HCT116 (cell line): Measurements from ENCODE around the gene TMEM98. TPM values are rescaled to one million over a fixed set of nuclear protein-coding genes. Genes with fewer than 3 reads are reported as not detected.

Experiments used
- ATAC-seq: fragments of 200-7000 bp; cut with Tn5 transposase; 2 replicates; pipeline ENCODE4 v1.9.1; 2020; ENCODE audit warnings: mild to moderate bottlenecking, moderate library complexity
- BruUV-seq: library from RNA; stranded (reverse); fragments of 400-500 nt; replicated peaks from 2 replicates; lab custom pipeline; 2021; lab: Mats Ljungman, UMichigan
- CTCF ChIA-PET: fragments of 300-600 bp; sonication (Branson Sonifier 250); formaldehyde crosslinking; loops from one replicate; lab custom pipeline; 2021; ENCODE audit warnings: antibody characterized with exemption; lab: Charles Lee
- POLR2A ChIA-PET: fragments of 300-600, 350-600 bp; sonication (Branson Sonifier 250); formaldehyde crosslinking; loops from one replicate; lab custom pipeline; 2021; ENCODE audit warnings: antibody characterized with exemption; lab: Charles Lee
- RAD21 ChIA-PET, 2 experiments: fragments of 300-600 bp; sonication (Branson Sonifier 250); formaldehyde crosslinking; loops; one replicate each; lab custom pipeline; 2023; ENCODE audit warnings: low total read pairs in 2 of 2; ENCODE audit not compliant: uncharacterized antibody in 2 of 2, unreplicated experiment in 2 of 2, low non-redundant PET in 1 of 2; lab: Charles Lee
- DNase-seq: peaks from one replicate; pipeline ENCODE4 v3.0.0-alpha.2; 2010; ENCODE audit warnings: low read depth, low spot score
- H2AFZ ChIP-seq: fragments of 200-600 bp; shearing (Covaris generic), sonication (generic); 2 replicates; pipeline ENCODE4 v1.6.1; 2017; ENCODE audit warnings: low read depth, mixed run types, mixed read lengths, antibody characterized with exemption, low read length; ENCODE audit not compliant: poor library complexity, severe bottlenecking
- H3K27ac ChIP-seq: 2 replicates; pipeline ENCODE4 v1.5.1; 2012; ENCODE audit warnings: low read depth, low read length
- H3K27me3 ChIP-seq: fragments of 200-600 bp; sonication (generic); 2 replicates; pipeline ENCODE4 v1.6.1; 2016; ENCODE audit warnings: mixed run types, low read length, mixed read lengths; ENCODE audit not compliant: insufficient read depth
- H3K36me3 ChIP-seq, 2 experiments: fragments of 200-500 bp in 1 of 2; fragments of 200-600 bp in 1 of 2; sonication (Bioruptor generic) in 1 of 2; sonication (generic) in 1 of 2; 2 replicates each; pipeline versions ENCODE4 v1.5.1 to v1.6.1; 2014 to 2016; ENCODE audit warnings: low read length in 2 of 2, inconsistent platforms in 1 of 2, mixed read lengths in 1 of 2, mixed run types in 1 of 2; ENCODE audit not compliant: insufficient read depth in 2 of 2, control insufficient read depth in 1 of 2
- H3K4me1 ChIP-seq, 2 experiments: fragments of 200-600 bp in 1 of 2; sonication (generic) in 1 of 2; 2 replicates each; pipeline versions ENCODE4 v1.5.1 to v1.6.1; 2012 to 2017; ENCODE audit warnings: low read length in 2 of 2, inconsistent platforms in 1 of 2, mild to moderate bottlenecking in 1 of 2, mixed read lengths in 1 of 2, mixed run types in 1 of 2, moderate library complexity in 1 of 2; ENCODE audit not compliant: insufficient read depth in 2 of 2, control insufficient read depth in 1 of 2
- H3K4me2 ChIP-seq: fragments of 200-600 bp; sonication (generic); 2 replicates; pipeline ENCODE4 v1.6.1; 2017; ENCODE audit warnings: mixed run types, low read length, mixed read lengths
- H3K4me3 ChIP-seq, 2 experiments: fragments of 200-600 bp in 1 of 2; sonication (generic) in 1 of 2; replicated peaks in 1 of 2; 2 replicates each; pipeline ENCODE4 v1.5.1; 2011 to 2016; ENCODE audit warnings: low read length in 2 of 2, control low read depth in 1 of 2, low read depth in 1 of 2, mild to moderate bottlenecking in 1 of 2, mixed read lengths in 1 of 2, mixed run types in 1 of 2
- H3K79me2 ChIP-seq: fragments of 200-600 bp; sonication (generic); 2 replicates; pipeline ENCODE4 v1.6.1; 2017; ENCODE audit warnings: mild to moderate bottlenecking, mixed run types, low read length, moderate library complexity, mixed read lengths; ENCODE audit not compliant: insufficient read depth
- H3K9ac ChIP-seq: fragments of 200-600 bp; sonication (generic); 2 replicates; pipeline ENCODE4 v1.6.1; 2016; ENCODE audit warnings: low read length, mixed read lengths
- H3K9me2 ChIP-seq: fragments of 200-600 bp; sonication (generic), shearing (Covaris generic); 2 replicates; pipeline ENCODE4 v1.6.1; 2017; ENCODE audit warnings: mixed run types, mild to moderate bottlenecking, moderate library complexity; ENCODE audit not compliant: insufficient read depth
- H3K9me3 ChIP-seq, 2 experiments: fragments of 200-500 bp in 1 of 2; fragments of 200-600 bp in 1 of 2; sonication (Bioruptor generic) in 1 of 2; sonication (generic) in 1 of 2; 2 replicates each; pipeline ENCODE4 v1.6.1; 2014 to 2017; ENCODE audit warnings: low read length in 2 of 2, mixed read lengths in 2 of 2, inconsistent platforms in 1 of 2, low read depth in 1 of 2, mild to moderate bottlenecking in 1 of 2, mixed run types in 1 of 2, moderate library complexity in 1 of 2; ENCODE audit not compliant: control insufficient read depth in 1 of 2, insufficient read depth in 1 of 2
- H4K20me1 ChIP-seq: fragments of 200-600 bp; sonication (generic), shearing (Covaris generic); 2 replicates; pipeline ENCODE4 v1.6.1; 2017; ENCODE audit warnings: mixed run types, mild to moderate bottlenecking, moderate library complexity; ENCODE audit not compliant: insufficient read depth
- EGR1 ChIP-seq: IDR thresholded peaks from 2 replicates; pipeline ENCODE4 v1.6.1; 2012; ENCODE audit warnings: low read depth
- JUND ChIP-seq: IDR thresholded peaks from 2 replicates; pipeline ENCODE4 v1.6.1; 2012
- SIN3A ChIP-seq: IDR thresholded peaks from 2 replicates; pipeline ENCODE4 v1.6.1; 2012; ENCODE audit warnings: low read depth
- ZFX ChIP-seq: fragments of 450-650 bp; IDR thresholded peaks from 2 replicates; pipeline ENCODE4 v1.6.1; 2017
- ZNF274 ChIP-seq: fragments of 200-500 bp; sonication (Bioruptor generic); IDR thresholded peaks from 2 replicates; pipeline ENCODE4 v1.6.1; 2014; ENCODE audit warnings: mild to moderate bottlenecking, low read depth, low read length, inconsistent platforms
- intact Hi-C: fragments of 100-400 bp; cut with micrococcal nuclease; formaldehyde crosslinking; loops from 2 replicates; pipeline ENCODE4 v1.10.0; 2022
- total RNA-seq: library from RNA; stranded (reverse); gene quantifications from one replicate; pipeline ENCODE4 v1.2.1, GENCODE V29; 2021; ENCODE audit not compliant: unreplicated experiment
- TF ChIP-seq, protein P1 (sequence below): IDR thresholded peaks from 2 replicates; pipeline ENCODE4 v1.6.1; 2012; ENCODE audit warnings: low read depth
- TF ChIP-seq, protein P2 (sequence below): IDR thresholded peaks from 2 replicates; pipeline ENCODE4 v1.6.1; 2012
- TF ChIP-seq, protein P3 (sequence below): IDR thresholded peaks from 2 replicates; pipeline ENCODE4 v1.6.1; 2011; ENCODE audit warnings: mild to moderate bottlenecking, low read length, moderate library complexity; ENCODE audit not compliant: insufficient replicate concordance; ENCODE audit errors: extremely low read depth

The TMEM98 gene
- total RNA-seq, 1 experiment from 2014 or later: 29.3 TPM

DNA sequence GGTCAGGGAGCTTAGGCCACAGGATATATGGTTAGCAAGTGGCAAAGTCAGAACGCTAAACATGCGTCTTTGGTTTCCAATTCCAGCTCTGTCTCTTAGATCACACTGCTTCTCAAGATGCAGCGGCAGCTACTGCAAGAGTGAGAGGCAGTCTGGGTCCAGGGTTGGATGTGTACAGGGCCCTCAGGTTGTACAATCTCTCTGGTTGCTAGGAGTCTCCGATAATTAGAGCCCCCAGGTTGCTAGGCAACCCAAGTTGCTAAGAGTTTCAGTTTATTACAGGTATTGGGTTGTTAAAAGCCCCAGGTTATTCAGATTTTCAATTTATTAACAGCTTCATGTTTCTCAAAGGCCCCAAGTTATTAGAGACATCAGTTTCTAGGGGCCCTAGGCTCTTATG, 48.2 kb downstream of the TMEM98 start (continued):
- TF ChIP-seq, protein P1, sequence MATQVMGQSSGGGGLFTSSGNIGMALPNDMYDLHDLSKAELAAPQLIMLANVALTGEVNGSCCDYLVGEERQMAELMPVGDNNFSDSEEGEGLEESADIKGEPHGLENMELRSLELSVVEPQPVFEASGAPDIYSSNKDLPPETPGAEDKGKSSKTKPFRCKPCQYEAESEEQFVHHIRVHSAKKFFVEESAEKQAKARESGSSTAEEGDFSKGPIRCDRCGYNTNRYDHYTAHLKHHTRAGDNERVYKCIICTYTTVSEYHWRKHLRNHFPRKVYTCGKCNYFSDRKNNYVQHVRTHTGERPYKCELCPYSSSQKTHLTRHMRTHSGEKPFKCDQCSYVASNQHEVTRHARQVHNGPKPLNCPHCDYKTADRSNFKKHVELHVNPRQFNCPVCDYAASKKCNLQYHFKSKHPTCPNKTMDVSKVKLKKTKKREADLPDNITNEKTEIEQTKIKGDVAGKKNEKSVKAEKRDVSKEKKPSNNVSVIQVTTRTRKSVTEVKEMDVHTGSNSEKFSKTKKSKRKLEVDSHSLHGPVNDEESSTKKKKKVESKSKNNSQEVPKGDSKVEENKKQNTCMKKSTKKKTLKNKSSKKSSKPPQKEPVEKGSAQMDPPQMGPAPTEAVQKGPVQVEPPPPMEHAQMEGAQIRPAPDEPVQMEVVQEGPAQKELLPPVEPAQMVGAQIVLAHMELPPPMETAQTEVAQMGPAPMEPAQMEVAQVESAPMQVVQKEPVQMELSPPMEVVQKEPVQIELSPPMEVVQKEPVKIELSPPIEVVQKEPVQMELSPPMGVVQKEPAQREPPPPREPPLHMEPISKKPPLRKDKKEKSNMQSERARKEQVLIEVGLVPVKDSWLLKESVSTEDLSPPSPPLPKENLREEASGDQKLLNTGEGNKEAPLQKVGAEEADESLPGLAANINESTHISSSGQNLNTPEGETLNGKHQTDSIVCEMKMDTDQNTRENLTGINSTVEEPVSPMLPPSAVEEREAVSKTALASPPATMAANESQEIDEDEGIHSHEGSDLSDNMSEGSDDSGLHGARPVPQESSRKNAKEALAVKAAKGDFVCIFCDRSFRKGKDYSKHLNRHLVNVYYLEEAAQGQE: no peak
- TF ChIP-seq ZNF274 (no peak), SIN3A (no peak)

DNA sequence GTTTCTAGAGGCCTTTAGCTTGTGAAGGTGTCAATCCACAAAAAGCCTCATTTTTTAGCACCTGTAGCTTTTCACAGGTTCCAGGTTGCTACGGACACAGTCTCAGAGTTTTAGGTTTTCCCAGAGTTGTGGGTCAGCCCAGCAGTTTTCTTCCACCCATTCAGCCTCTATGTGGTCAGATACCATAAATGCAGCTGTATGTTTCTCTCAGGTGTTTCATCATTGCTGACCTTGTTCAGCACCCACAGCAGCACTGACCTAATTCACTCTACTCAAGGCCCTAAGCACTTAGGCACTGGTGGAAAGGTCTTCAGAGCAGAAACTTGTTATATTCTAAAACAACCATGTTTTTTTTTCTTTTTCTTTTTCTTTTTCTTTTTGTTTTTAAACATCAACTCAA, 48.7 kb downstream of the TMEM98 start:
- Histone ChIP-seq H3K36me3 (no peaks in the 10 kb centered on the region), H3K4me1 (no peaks in the 10 kb centered on the region), H3K4me2 (no peak overlapping the region), H3K27me3 (no peaks in the 10 kb centered on the region; the same call in 1 of the 2 replicates), H3K27ac (no peak overlapping the region), H2AFZ (no peak overlapping the region), H3K9me3 (0 out of 4 replicates have a peak, but pooled peaks cover 0 to 4% of the 10 kb centered on the region in 2 experiments), H3K4me3 (no peak overlapping the region), H4K20me1 (no peaks in the 10 kb centered on the region)
- no TSS peak for BruUV-seq
- ATAC-seq: no peak
- RAD21 ChIA-PET: no interaction called here
- CTCF ChIA-PET: interaction anchor here (1.3 kb wide), 1 partner anchor 193 kb away, joined by 3 read pairs; no protein-coding TSS in a partner anchor
- TF ChIP-seq ZFX (no peak), JUND (no peak), EGR1 (no peak)
- TF ChIP-seq, protein P2, sequence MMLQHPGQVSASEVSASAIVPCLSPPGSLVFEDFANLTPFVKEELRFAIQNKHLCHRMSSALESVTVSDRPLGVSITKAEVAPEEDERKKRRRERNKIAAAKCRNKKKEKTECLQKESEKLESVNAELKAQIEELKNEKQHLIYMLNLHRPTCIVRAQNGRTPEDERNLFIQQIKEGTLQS: no peak
- TF ChIP-seq, protein P3, sequence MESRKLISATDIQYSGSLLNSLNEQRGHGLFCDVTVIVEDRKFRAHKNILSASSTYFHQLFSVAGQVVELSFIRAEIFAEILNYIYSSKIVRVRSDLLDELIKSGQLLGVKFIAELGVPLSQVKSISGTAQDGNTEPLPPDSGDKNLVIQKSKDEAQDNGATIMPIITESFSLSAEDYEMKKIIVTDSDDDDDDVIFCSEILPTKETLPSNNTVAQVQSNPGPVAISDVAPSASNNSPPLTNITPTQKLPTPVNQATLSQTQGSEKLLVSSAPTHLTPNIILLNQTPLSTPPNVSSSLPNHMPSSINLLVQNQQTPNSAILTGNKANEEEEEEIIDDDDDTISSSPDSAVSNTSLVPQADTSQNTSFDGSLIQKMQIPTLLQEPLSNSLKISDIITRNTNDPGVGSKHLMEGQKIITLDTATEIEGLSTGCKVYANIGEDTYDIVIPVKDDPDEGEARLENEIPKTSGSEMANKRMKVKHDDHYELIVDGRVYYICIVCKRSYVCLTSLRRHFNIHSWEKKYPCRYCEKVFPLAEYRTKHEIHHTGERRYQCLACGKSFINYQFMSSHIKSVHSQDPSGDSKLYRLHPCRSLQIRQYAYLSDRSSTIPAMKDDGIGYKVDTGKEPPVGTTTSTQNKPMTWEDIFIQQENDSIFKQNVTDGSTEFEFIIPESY: no peak
- TF ChIP-seq, protein P1: no peak
- TF ChIP-seq, all 23 proteins: peak for 0
- no peak for DNase-seq
- Histone ChIP-seq H3K9ac (no peak overlapping the region), H3K79me2 (no peaks in the 10 kb centered on the region), H3K9me2 (no peaks in the 10 kb centered on the region)
- intact Hi-C loops: no loop called here
- POLR2A ChIA-PET: no interaction called here
